A673 (cell line): ENCODE results near the gene ABHD16B.

Experiments used
- EZH2 ChIP-seq: fragments of 200-600 bp; sonication (generic); IDR thresholded peaks from 2 replicates; pipeline ENCODE4 v1.6.1; 2017; ENCODE audit warnings: borderline replicate concordance, low read depth, mild to moderate bottlenecking, mixed read lengths, antibody characterized with exemption, low read length; ENCODE audit not compliant: poor library complexity, severe bottlenecking
- TF ChIP-seq, protein P1 (sequence below): fragments of 300-800, 200-600 bp; sonication (generic); conservative IDR thresholded peaks from 2 replicates; pipeline ENCODE4 v1.5.1; 2017; ENCODE audit warnings: low read depth, mild to moderate bottlenecking, antibody characterized with exemption, low read length, moderate library complexity, mixed read lengths

DNA sequence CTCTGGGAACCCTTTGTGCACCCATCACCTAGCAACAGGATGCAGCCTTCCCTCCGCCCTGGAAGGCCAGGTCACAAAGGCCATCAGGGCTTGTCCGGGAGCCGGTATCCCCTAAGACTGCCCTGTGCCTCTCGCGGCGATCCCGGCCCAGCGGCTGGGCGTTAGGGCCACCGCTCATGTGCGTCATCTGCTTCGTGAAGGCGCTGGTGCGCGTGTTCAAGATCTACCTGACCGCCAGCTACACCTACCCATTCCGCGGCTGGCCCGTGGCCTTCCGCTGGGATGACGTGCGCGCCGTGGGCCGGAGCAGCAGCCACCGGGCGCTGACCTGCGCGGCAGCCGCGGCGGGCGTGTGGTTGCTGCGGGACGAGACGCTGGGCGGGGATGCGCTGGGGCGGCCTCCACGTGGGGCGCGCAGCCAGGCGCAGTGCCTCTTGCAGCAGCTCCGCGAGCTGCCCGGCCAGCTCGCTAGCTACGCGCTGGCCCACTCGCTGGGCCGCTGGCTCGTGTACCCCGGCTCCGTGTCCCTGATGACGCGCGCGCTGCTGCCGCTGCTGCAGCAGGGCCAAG is at the start of gene ABHD16B:
- TF ChIP-seq, protein P1, sequence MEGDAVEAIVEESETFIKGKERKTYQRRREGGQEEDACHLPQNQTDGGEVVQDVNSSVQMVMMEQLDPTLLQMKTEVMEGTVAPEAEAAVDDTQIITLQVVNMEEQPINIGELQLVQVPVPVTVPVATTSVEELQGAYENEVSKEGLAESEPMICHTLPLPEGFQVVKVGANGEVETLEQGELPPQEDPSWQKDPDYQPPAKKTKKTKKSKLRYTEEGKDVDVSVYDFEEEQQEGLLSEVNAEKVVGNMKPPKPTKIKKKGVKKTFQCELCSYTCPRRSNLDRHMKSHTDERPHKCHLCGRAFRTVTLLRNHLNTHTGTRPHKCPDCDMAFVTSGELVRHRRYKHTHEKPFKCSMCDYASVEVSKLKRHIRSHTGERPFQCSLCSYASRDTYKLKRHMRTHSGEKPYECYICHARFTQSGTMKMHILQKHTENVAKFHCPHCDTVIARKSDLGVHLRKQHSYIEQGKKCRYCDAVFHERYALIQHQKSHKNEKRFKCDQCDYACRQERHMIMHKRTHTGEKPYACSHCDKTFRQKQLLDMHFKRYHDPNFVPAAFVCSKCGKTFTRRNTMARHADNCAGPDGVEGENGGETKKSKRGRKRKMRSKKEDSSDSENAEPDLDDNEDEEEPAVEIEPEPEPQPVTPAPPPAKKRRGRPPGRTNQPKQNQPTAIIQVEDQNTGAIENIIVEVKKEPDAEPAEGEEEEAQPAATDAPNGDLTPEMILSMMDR, result no peak
- no peak for TF ChIP-seq EZH2
